KG1 (cell line): Measurements from ENCODE around the gene TCF25.
"Not testable (repeated sequence)": the region's sequence is repeated elsewhere in the genome, so short reads cannot be mapped to it uniquely, and the experiment has no call there.

ENCODE experiments used
- DNase-seq: peaks from one replicate; lab custom pipeline; 2025; lab: John Stamatoyannopoulos, UW

TCF25 gene, protein sequence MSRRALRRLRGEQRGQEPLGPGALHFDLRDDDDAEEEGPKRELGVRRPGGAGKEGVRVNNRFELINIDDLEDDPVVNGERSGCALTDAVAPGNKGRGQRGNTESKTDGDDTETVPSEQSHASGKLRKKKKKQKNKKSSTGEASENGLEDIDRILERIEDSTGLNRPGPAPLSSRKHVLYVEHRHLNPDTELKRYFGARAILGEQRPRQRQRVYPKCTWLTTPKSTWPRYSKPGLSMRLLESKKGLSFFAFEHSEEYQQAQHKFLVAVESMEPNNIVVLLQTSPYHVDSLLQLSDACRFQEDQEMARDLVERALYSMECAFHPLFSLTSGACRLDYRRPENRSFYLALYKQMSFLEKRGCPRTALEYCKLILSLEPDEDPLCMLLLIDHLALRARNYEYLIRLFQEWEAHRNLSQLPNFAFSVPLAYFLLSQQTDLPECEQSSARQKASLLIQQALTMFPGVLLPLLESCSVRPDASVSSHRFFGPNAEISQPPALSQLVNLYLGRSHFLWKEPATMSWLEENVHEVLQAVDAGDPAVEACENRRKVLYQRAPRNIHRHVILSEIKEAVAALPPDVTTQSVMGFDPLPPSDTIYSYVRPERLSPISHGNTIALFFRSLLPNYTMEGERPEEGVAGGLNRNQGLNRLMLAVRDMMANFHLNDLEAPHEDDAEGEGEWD

DNA sequence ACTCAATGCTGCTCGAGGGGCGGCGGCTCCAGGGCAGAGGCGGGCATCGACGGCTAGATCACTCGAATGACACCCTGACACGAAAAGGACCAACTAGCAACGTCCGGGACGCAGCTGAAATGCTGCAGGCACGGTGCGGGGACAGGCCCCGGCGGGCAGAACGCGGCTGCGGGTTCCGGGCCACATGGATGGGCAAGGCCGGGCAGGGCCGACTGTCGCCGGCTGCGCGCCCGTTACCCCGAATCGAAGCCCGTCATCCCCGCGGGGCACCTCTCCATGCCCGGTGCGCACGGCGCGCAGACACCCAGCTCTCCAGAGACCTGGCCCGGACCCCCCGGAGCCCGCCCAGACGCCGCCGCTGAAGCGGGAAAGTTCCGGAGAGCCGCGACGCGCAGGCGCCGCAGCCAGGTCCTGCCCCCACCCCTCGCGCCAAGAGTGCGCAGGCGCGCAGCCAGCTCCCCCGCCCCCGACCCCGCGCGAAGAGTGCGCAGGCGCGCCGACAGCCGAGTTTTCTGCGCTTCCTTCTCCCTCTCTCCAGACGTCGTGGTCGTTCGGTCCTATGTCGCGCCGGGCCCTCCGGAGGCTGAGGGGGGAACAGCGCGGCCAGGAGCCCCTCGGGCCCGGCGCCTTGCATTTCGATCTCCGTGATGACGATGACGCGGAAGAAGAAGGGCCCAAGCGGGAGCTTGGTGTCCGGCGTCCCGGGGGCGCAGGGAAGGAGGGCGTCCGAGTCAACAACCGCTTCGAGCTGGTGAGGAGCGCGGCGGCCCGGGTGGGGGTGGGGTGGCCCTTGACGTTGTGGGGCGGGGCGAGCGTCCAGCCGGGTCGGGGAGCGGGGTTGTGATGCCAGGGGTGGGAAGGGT, at the start of gene TCF25:
TCF25 (plus strand) TSS at position 484 of the 863 bp plus-strand sequence; CDS start at position 560, 76 bp downstream.
- DNase-seq, result peak; percentile 74

DNA sequence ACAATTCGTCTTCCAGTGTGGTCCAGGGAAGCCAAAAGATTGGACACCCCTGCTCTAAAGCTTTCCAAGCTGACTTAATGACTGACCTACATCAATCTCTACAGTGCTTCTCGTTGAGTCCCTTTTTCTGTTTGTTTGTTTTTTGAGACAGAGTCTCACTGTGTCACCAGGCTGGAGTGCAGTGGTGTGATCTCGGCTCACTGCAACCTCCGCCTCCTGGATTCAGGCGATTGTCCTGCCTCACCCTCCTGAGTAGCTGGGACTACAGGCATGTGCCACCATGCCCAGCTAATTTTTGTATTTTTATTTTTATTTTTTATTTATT, 49.6 kb upstream of the TCF25 start:
- DNase-seq, result not testable (repeated sequence)

DNA sequence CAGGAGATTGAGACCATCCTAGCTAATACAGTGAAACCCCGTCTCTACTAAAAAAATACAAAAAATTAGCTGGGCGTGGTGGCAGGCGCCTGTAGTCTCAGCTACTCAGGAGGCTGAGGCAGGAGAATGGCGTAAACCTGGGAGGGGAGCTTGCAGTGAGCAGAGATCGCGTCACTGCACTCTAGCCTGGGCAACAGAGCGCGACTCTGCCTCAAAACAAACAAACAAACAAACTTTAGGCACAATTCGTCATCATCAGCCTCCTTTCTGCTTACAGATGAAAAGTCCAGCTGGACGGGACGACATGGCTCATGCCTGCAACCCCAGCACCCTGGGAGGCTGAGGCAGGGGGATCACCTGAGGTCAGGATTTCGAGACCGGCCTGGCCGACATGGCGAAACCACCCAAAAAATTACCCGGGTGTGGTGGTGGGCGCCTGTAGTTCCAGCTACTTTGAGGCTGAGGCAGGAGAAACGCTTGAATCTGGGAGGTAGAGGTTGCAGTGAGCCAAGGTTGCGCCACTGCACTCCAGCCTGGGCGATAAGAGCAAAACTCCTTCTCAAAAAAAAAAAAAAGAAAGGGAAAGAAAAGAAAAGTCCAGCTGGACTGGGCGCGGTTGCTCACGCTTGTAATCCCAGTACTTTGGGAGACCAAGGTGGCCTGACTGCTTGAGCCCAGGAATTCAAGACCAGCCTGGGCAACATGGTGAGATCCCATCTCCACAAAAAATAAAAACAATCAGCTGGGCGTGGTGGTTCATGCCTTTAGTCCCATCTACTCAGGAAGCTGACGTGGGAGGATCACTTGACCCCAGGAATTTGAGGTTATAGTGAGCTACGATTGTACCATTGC, 46.6 kb upstream of the TCF25 start:
- DNase-seq, result no peak

DNA sequence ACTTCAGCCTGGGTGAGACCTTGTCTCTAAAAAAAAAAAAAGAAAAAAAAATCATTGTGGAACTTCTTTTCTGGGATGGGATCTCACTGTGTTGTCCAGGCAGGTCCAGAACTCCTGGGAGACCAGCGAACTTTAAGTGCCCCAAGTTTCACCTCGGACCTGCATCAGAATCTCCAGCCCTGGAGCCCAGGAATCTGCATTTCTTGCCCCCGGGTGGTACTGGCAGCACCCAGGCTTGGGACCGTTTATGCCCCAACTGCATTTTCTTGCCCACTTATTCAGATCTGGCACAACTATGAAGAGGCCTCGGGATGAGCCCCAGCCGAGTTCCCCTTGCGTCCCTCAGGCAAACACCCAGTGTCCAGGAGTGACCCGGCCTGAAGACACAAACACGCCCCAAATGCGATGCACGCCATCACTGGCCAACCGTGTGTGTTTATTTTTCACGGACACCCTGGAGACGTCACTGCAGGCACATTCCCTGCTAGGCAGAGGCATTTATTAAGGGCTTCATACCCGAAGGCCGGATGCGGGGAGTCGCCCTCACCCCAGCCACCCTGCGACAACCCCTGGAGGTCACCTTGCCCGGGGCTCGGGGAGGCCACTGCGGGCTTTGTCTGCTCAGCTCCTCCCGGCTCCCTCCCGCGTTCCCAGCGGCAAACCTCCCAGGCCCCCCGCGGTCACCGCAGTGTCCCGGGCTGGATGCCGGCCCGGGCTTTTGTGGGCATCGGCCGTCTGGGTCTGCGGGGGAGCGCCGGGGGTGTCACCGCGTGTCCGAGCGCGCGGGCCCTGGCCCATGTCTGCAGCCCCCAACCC, 45.8 kb upstream of the TCF25 start:
- no peak for DNase-seq

DNA sequence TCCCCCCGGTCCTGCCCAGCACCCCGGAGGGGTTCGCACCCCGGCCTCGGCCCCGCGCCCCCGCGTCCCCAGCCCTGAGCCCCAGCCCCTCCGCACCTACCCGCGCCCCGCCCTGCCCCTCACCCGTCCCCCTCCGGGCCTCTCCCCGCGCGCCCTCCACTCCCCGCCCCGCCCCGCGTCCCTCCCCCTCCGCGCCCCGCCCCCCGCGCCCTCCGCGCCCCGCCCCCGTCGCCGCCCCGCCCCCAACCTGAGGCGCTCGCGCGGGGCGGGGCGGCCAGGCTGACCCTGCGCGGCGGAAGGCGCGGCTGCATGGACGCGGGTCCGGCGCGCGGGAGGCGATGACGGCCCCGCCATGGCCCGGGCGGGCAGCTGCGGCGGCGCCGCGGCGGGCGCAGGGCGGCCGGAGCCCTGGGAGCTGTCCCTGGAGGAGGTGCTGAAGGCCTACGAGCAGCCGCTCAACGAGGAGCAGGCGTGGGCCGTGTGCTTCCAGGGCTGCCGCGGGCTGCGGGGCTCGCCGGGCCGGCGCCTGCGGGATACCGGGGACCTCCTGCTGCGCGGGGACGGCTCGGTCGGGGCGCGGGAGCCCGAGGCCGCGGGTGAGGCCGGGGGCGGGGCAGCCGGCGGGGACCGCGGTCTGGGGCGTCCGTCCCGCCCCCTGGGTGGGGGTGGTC, 45.1 kb upstream of the TCF25 start, which contains the start of gene SPIRE2:
SPIRE2 (plus strand) TSS at position 277 of the 671 bp plus-strand sequence; CDS start at position 353, 76 bp downstream.
- no peak for DNase-seq

DNA sequence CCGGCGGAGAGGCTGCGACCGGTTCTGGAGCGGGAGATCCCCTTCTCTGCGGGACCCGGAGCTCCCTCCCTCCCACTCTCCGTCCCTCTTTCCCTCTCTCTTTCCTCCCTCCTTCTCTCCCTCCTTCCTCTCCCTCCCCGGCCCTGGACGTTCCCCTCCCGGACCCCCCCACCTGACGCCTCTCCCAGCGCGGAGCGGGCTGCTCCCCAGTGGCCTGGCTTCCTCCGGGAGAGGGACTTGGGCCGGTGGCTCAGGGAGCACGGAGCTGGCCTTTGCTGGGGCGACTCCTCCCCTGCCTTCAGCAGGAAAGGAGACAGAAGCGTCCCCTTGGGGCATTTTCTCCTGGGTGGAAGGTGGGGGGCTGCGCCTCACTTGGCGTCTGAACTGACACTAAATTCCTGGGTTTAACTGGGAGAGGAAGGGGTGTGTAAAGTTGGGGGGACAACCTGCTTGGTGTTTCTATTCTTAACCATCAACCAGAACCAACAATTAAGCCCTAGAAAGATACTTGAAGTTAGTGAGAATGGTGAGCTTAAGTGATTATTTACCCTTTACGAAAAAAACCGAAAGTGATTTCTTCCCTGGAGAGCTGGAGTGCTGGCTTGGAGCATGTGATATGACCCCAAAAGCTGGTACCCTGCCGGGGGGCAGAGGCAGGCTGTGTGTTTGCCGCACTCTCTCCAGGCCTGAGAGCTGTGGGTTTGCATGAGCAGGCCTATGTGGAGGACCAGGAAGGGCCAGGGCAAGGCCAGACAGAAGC, 44.3 kb upstream of the TCF25 start:
- DNase-seq, result no peak

DNA sequence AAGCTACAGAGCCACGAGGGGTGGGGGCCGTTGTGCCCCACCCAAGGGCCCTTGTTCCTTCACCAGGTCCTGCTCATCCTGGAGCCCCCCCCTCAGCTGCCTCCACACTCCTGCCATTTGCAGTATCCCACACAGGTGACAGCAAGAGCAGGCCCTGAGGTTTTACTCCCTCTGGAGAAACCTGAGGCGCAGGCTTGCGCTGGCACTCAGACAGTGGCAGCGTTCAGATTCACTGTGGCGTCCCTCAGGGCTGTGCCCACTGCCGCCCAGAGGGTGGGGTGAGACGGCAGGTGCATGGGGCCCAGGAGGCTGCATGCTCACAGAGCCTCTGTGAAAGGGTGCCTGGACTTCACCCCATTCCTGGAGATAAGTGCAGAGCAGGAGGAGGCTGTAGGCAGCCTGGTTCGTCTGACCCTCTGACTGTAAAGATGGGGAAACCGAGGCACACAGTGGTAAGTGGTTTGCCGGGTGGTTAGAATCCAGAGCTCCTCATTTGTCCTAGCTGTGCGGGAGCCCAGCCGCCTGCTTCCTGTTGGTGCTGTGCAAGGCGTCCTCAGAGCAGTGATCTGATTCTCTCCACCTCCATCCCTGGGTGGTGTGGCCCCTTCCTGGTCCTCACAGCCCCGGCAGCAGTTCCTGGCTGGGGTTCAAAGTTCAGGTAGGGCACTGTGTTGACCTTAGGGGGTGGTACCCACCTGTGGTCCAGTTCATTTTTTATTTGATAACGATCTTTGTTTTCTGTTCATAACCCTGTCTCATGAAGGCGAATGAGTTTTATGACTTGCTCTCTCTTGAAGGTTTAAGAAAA, 43.6 kb upstream of the TCF25 start:
- no peak for DNase-seq

DNA sequence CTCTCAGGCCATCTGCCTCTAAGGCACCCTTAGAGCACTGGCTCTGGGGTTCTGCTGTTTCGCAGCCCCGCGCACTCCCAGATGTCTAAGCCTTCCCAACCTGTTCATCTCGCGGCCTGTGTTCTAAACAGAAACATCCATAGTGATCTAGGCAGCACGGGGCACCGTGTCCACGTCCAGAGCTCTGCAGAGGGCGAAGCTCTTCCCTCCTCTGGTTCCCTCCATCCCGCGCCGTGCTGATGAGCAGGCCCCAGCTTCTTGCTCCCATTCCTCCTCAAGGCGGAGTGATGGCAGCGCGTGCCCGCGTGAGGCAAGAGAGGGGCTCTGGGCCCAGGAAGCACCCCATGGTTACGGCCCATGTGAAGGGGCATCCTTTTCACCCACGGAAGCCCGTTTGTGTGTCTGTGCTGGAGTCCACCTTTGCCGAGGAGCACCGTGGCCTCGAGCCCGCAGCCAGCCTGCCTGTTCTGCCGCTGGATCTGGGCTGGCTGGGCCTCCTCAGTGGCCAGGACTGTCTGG, 41.5 kb upstream of the TCF25 start:
- DNase-seq, result no peak

DNA sequence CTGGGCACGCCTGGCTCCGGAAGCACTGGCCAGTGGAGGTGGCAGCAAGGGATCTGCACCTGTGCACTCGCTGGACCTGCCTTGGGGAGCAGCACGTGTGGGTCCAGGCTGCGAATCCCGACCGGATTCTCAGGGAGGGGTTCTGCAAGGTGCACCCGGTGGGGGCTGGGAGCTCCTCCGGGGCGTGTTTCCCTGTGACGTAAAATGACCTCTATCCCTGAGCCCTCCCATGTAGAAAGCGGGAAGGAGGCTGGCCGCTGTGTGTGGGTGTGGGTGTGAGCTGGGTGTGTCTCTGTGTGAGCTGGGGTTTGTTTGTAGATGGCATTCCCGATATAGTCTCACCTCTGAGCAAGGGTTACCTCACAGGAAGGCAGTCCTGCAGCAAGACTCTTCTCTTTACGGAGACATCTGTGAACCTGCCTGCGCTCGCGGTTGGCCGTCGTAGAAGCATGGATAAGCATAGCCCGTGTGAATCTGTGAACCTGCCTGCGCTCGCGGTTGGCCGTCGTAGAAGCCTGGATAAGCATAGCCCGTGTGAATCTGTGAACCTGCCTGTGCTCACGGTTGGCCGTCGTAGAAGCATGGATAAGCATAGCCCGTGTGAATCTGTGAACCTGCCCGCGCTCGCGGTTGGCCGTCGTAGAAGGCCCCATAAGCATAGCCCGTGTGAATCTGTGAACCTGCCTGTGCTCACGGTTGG, 39.6 kb upstream of the TCF25 start:
- not testable (repeated sequence) for DNase-seq

DNA sequence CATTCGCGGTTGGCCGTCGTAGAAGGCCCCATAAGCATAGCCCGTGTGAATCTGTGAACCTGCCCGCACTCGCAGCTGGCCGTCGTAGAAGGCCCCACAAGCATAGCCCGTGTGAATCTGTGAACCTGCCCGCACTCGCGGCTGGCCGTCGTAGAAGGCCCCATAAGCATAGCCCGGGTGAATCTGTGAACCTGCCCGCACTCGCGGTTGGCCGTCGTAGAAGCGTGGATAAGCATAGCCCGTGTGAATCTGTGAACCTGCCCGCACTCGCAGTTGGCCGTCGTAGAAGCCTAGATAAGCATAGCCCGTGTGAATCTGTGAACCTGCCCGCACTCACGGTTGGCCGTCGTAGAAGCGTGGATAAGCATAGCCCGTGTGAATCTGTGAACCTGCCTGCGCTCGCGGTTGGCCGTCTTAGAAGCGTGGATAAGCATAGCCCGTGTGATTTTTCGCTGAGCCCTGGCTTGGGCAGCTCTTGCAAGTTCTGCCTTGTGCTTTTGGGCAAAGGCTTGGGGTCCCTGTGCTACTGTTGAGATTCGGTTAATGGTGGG, 38.5 kb upstream of the TCF25 start:
- DNase-seq, result not testable (repeated sequence)

DNA sequence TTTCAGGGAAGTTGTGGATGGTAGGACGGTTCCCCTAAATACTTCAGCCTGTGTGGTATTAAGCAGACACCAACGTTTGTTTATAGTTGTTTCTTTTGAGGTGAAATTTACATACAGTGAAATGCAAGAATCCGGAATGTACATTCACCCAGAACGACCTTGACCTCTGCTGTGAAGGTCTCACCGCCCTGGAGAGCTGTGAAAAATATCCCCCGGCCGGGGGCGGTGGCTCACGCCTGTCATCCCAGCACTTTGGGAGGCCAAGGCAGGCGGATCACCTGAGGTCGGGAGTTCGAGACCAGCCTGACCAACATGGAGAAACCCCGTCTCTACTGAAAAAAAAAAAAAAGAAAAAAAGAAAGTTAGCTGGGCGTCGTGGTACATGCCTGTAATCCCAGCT, 36.9 kb upstream of the TCF25 start:
- not testable (repeated sequence) for DNase-seq

DNA sequence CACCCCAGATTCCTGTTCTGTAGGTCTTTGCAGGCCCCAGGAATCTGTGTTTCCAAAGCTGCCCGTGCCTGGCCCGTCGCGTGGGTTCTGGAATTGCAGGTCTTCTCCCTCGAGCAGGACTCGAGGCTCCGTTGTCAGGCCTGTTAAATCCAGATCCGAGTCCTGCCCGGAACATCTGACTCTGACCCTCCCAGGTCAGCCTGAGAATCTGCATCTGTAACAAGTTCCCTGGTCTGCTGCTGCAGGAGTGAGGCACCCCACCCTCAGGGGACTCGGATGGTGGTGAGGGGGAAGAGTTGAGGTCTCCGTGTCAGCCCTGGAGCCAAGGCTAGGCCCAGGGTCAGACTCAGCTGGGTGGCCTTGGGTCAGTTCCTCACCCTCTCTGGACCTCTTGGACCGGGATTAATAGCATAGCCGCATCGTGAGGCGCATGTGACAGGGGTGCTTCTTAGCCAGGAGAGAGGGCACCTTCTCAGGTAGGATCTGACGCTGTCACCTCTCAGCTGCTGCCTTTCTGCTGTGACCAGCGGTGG, 36.3 kb upstream of the TCF25 start:
- DNase-seq, result no peak

DNA sequence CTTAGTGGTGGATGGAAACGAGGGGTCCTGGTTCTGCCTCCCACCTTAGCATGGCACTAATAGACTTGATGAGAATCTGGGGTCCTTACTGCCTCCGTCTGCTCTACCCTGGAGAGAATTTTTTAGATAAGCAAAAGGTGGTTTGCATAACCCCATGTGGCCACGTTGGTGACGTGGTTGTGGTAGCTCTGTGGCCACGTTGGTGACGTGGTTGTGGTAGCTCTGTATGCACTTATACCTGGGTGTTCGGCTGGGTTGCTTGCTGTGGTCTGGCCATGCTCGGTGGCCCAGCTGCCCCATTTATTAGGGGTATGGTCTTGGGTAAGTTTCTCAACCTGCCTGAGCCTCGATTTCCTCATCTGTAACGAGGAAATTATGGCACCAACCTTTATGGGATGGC, 32.1 kb upstream of the TCF25 start:
- no peak for DNase-seq

DNA sequence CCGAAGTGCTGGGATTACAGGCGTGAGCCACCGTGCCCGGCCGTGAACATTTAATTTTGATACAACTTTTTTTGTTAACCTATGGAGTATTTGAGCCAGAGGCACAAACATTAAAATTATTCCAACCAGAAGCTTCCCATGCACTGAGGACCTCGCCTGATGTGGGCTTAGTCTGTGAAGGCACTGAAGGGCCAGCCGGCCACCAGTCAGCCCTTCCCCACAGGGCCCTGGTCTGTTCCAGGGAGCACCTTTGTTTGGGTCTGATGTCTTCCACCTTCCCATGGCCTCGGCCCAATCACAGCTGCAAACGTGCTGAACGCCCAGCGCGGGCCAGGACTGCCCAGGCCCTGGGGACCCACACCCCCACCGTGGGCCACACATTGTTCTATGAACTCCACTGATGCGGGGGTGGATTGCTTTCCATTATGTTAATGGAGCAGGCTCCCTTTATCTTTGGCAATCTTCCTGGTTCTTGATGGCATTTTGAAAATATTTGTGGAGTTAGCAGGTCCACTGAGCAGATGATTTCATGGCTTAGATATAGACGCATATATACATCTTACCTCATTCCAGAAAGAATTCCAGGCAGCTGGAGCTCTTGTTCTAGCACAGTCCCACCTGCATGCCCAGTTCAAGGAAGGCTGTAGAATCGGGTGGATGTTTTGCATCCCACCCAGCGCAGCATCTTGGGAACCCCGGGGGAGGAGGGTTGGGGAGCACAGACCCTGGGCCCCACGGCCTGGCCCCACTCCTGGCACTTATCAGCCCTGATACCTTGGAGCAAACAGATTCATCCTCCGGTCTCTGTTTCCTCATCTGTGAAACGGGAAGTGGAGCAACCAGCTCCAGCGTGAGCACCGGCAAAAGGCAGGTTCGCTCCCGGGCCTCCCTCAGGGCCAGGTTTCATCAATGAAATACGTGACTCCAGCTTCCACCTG, 30.7 kb upstream of the TCF25 start:
- DNase-seq, result no peak

DNA sequence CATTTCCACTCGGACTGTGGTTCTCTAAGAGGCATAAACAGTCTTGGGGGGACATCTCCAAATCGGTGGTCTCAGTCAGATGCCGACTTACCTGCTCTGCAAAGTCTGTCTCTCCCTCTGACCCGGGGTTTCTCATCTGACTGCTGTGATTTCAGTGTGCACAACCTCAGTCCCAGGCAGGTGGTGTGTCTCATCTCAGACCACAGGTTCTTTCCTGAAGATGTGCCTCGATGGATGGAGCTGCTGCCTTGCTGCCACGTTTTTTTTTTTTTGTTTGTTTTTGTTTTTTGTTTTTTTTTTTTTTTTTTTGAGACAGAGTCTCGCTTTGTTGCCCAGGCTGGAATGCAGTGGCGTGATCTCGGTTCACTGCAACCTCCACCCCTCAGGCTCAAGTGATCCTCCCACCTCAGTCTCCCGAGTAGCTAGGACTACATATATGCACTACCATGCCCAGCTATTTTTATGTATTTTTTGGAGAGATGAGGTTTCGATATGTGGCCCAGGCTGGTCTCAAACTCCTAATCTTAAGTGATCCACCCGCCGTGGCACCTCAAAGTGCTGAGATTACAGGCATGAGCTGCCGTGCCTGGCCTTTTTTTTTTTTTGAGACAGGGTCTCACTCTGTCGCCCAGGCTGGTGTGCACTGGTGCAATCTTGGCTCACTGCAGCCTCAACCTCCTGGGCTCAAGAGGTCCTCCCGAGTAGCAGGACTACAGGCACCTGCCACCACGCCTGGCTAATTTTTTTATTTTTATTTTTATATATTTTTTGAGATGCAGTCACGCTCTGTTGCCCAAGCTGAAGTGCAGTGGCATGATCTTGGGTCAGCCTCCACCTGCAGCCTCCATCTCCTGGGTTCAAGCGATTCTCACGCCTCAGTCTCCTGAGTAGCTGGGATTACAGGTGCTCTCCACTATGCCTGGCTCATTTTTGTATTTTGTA, 29.7 kb upstream of the TCF25 start:
- no peak for DNase-seq
